Measurements from ENCODE around the gene MS4A15.

The MS4A15 gene

DNA sequence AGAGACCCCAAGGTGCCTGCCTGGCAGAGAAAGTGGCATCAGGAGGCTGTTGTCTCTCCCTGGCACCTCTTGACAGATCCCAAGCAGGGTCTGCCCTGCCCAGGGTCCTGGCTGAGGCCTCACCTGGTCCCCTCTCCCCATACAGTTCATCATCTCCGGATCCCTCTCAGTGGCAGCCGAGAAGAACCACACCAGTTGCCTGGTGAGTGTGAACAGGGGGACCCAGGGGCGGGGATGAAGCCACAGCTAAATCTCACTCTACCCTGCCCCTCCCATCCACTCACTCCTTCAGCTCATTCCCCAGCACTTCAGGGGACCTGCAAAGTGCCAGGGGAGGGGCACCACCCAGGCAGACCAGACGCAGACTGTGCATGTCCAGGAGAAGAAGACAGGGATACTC, 14.5 kb downstream of the MS4A15 start:
- TF ChIP-seq SNAI2 (CRISPR knock-in tag; IDR thresholded peaks at IDR 0.05) (no peak), ZFP3 (CRISPR knock-in tag; IDR thresholded peaks at IDR 0.05) (no peak), BACH2 (CRISPR knock-in tag; IDR thresholded peaks at IDR 0.05; ENCODE audit: borderline replicate concordance) (no peak)
- ATAC-seq, result no peak

DNA sequence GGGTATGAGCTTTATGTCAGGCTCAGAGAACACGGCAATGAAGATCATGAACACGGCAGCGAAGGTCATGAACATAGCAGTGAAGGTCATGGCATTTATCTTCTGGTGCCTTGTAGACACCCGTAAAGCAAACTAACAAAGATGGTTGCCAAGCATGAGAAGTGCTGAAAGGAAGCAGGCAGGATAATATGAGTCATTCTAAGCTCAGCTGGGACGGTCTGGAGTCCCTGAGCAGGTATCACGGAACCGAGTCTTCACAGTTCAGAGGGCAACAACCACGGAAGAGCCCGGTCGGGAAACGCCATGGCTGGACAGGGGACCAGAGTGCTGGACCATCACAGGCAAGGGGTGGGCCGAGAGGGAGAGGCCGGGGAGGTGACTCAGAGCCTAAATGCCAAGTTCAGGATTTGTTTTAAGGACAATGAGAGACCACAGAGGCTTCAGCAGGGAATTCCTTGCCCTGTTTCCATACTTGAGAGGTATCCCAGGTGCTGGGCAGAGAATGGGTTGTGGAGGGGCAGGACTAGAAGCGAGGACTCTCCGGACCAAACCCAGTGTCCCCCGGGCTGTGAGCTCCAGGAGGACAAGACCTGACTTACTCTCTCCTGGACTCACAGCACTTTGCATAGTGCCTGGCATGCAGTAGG, 15.3 kb downstream of the MS4A15 start:
- ATAC-seq, result no peak
- TF ChIP-seq TOX (CRISPR knock-in tag; IDR thresholded peaks at IDR 0.05; ENCODE audit: borderline replicate concordance) (no peak), TSHZ2 (CRISPR knock-in tag; IDR thresholded peaks at IDR 0.05) (no peak), ZC3H10 (CRISPR knock-in tag; IDR thresholded peaks at IDR 0.05) (no peak), ZNF565 (CRISPR knock-in tag; conservative IDR thresholded peaks at IDR 0.05; ENCODE audit: low read depth) (no peak), RARB (CRISPR knock-in tag; IDR thresholded peaks at IDR 0.05) (no peak), ZNF70 (CRISPR knock-in tag; IDR thresholded peaks at IDR 0.05) (no peak), ISL1 (CRISPR knock-in tag; IDR thresholded peaks at IDR 0.05) (no peak), SNAI2 (CRISPR knock-in tag; IDR thresholded peaks at IDR 0.05) (no peak), PPARA (CRISPR knock-in tag; IDR thresholded peaks at IDR 0.05; ENCODE audit: borderline replicate concordance) (no peak), ZNF8 (CRISPR knock-in tag; IDR thresholded peaks at IDR 0.05) (no peak), GLIS3 (CRISPR knock-in tag; IDR thresholded peaks at IDR 0.05) (no peak), OSR1 (CRISPR knock-in tag; IDR thresholded peaks at IDR 0.05) (no peak), CREB5 (CRISPR knock-in tag; IDR thresholded peaks at IDR 0.05; ENCODE audit: low read depth) (no peak), BACH2 (CRISPR knock-in tag; IDR thresholded peaks at IDR 0.05; ENCODE audit: borderline replicate concordance) (no peak), ESRRG (CRISPR knock-in tag; IDR thresholded peaks at IDR 0.05) (no peak), CSDC2 (CRISPR knock-in tag; IDR thresholded peaks at IDR 0.05) (no peak)

DNA sequence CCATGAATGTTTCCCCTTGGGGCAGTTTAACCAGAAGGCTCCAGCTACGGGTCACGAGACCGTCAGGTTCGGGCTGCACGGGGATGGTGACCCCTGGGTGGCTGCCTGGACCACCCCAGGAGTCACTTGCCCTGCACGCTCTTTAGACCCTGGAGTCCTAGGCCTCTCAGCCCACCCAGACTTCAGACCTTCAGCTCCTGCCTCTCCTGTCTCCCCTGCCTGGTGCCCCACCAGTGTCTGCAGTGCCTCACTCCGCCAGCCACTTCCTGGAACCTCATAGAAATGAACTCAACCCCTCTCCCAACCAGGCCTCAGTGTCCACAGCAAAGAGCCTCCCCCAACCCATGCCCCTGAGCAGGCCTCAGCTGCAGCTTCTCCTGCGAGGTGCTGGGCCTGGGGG, 16.0 kb downstream of the MS4A15 start:
- TF ChIP-seq ZFP3 (CRISPR knock-in tag; IDR thresholded peaks at IDR 0.05) (no peak), ISL1 (CRISPR knock-in tag; IDR thresholded peaks at IDR 0.05) (no peak), ZC3H10 (CRISPR knock-in tag; IDR thresholded peaks at IDR 0.05) (no peak), ZNF565 (CRISPR knock-in tag; conservative IDR thresholded peaks at IDR 0.05; ENCODE audit: low read depth) (no peak), GLIS3 (CRISPR knock-in tag; IDR thresholded peaks at IDR 0.05) (no peak), RARB (CRISPR knock-in tag; IDR thresholded peaks at IDR 0.05) (no peak), TCF4 (CRISPR knock-in tag; IDR thresholded peaks at IDR 0.05; ENCODE audit: borderline replicate concordance) (no peak), SNAI2 (CRISPR knock-in tag; IDR thresholded peaks at IDR 0.05) (no peak), ZNF70 (CRISPR knock-in tag; IDR thresholded peaks at IDR 0.05) (no peak)
- ATAC-seq, result no peak

- no peak for ATAC-seq
- TF ChIP-seq RARB (CRISPR knock-in tag; IDR thresholded peaks at IDR 0.05) (no peak), ZNF8 (CRISPR knock-in tag; IDR thresholded peaks at IDR 0.05) (no peak), ZNF565 (CRISPR knock-in tag; conservative IDR thresholded peaks at IDR 0.05; ENCODE audit: low read depth) (no peak), CREB5 (CRISPR knock-in tag; IDR thresholded peaks at IDR 0.05; ENCODE audit: low read depth) (no peak), TSHZ2 (CRISPR knock-in tag; IDR thresholded peaks at IDR 0.05) (no peak), SNAI2 (CRISPR knock-in tag; IDR thresholded peaks at IDR 0.05) (no peak), ZFP30 (CRISPR knock-in tag; IDR thresholded peaks at IDR 0.05) (no peak), ZNF70 (CRISPR knock-in tag; IDR thresholded peaks at IDR 0.05) (no peak), ZC3H10 (CRISPR knock-in tag; IDR thresholded peaks at IDR 0.05) (no peak), ARNTL (CRISPR knock-in tag; IDR thresholded peaks at IDR 0.05; ENCODE audit: borderline replicate concordance, low read depth) (no peak)
- TF ChIP-seq, protein P1, sequence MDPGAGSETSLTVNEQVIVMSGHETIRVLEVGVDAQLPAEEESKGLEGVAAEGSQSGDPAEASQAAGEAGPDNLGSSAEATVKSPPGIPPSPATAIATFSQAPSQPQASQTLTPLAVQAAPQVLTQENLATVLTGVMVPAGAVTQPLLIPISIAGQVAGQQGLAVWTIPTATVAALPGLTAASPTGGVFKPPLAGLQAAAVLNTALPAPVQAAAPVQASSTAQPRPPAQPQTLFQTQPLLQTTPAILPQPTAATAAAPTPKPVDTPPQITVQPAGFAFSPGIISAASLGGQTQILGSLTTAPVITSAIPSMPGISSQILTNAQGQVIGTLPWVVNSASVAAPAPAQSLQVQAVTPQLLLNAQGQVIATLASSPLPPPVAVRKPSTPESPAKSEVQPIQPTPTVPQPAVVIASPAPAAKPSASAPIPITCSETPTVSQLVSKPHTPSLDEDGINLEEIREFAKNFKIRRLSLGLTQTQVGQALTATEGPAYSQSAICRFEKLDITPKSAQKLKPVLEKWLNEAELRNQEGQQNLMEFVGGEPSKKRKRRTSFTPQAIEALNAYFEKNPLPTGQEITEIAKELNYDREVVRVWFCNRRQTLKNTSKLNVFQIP (CRISPR knock-in tag; IDR thresholded peaks at IDR 0.05; ENCODE audit: borderline replicate concordance, low read depth), result no peak
These were observed 18.1 kb downstream of the MS4A15 start for GRCh38 chr11:60774726-60775125.
